Left kidney (tissue), 2 donors: ENCODE measurements around the gene JSRP1. TPM values are rescaled to one million over a fixed set of nuclear protein-coding genes. Genes with fewer than 3 reads are reported as not detected.

Source experiments
- DNase-seq: peaks from one replicate; pipeline ENCODE4 v3.0.0-alpha.2; 2013
- polyA plus RNA-seq: library from polyadenylated mRNA; unstranded; fragments of 120-200 nt; gene quantifications from one replicate; pipeline ENCODE4 v1.2.1, GENCODE V29; 2013; ENCODE audit not compliant: insufficient read length

JSRP1 gene
- polyA plus RNA-seq, 1 donor: 0.60 TPM

- no peak for DNase-seq
Measured at GRCh38 chr19:2266183-2266993, 10.2 kb upstream of the JSRP1 start.

GRCh38 chr19:2261438-2262172, 5.4 kb upstream of the JSRP1 start:
- DNase-seq: no peak

GRCh38 chr19:2260341-2260805, 4.2 kb upstream of the JSRP1 start:
- no peak for DNase-seq

- no peak for DNase-seq
Measured at GRCh38 chr19:2259336-2259735, 3.1 kb upstream of the JSRP1 start.

- no peak for DNase-seq
Measured at GRCh38 chr19:2255112-2255845, 938 bp downstream of the JSRP1 start.

- DNase-seq: no peak
Measured at GRCh38 chr19:2254064-2254872, 1.9 kb downstream of the JSRP1 start.

- no peak for DNase-seq
Measured at GRCh38 chr19:2253106-2254063, 2.8 kb downstream of the JSRP1 start.

- DNase-seq: no peak
Measured at GRCh38 chr19:2252797-2253105, 3.5 kb downstream of the JSRP1 start.

GRCh38 chr19:2252055-2252796, 4.0 kb downstream of the JSRP1 start:
- DNase-seq: no peak

- no peak for DNase-seq
Measured at GRCh38 chr19:2251106-2252054, 4.8 kb downstream of the JSRP1 start.

GRCh38 chr19:2250766-2251105, 5.5 kb downstream of the JSRP1 start:
- DNase-seq: no peak

- DNase-seq: no peak
Measured at GRCh38 chr19:2249880-2250765, 6.1 kb downstream of the JSRP1 start.

GRCh38 chr19:2249010-2249866, 7.0 kb downstream of the JSRP1 start, which contains the start of gene AMH:
TSS of gene AMH (plus strand) at chr19:2249323. CDS start at chr19:2249333, 10 bp downstream.
- no peak for DNase-seq

GRCh38 chr19:2248136-2249009, 7.8 kb downstream of the JSRP1 start:
- no peak for DNase-seq

GRCh38 chr19:2247433-2248101, 8.7 kb downstream of the JSRP1 start:
- no peak for DNase-seq
